GM12878 (cell line): ENCODE results near the gene NFATC2.

Source experiments
- SMAD1 ChIP-seq: fragments of 450-650 bp; IDR thresholded peaks from 2 replicates; pipeline ENCODE4 v1.6.1; 2018; ENCODE audit warnings: mild to moderate bottlenecking, low read depth; ENCODE audit not compliant: partially characterized antibody
- TCF12 ChIP-seq: IDR thresholded peaks from 2 replicates; pipeline ENCODE4 v1.6.1; 2011; ENCODE audit warnings: low read depth, mild to moderate bottlenecking, low read length
- TF ChIP-seq, protein P1 (sequence below), 3 experiments: IDR thresholded peaks in 2 of 3; conservative IDR thresholded peaks in 1 of 3; 2 replicates each; pipeline ENCODE4 v1.5.1; 2011; ENCODE audit warnings: low read depth in 3 of 3, low read length in 3 of 3, mild to moderate bottlenecking in 3 of 3, control low read depth in 2 of 3, moderate library complexity in 2 of 3, inconsistent platforms in 1 of 3, mixed read lengths in 1 of 3; ENCODE audit not compliant: control insufficient read depth in 2 of 3, insufficient read depth in 1 of 3; ENCODE audit errors: extremely low read depth in 1 of 3

DNA sequence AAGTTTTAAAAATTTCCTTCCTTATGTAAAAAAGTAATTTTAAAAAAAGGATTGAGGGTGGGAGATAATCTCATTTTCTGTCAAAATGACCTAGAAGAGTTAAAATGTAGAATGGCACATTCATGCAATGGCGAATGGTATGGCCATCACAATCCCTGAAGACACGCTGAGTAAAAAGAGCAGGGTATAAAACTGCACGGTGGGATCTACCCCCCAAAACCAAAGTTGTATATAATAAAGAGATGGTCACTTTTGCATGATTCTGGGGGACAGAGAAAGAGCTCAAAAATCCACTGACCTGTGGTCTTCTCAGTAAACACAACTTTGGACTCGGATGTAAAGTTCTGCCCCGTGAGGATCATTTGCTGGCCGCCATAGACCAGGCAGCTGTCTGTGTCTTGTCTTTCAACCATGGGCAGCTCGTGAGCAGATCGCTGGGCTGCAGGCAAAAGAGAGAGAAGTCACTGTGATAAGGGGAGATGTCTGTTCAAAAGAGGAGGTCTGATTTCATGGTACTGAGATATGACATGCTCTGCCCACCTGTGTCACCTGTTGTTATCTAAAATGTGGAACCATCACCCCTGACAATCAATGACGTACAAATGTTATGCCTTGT lies 88.2 kb downstream of the NFATC2 start:
- TF ChIP-seq, protein P1, sequence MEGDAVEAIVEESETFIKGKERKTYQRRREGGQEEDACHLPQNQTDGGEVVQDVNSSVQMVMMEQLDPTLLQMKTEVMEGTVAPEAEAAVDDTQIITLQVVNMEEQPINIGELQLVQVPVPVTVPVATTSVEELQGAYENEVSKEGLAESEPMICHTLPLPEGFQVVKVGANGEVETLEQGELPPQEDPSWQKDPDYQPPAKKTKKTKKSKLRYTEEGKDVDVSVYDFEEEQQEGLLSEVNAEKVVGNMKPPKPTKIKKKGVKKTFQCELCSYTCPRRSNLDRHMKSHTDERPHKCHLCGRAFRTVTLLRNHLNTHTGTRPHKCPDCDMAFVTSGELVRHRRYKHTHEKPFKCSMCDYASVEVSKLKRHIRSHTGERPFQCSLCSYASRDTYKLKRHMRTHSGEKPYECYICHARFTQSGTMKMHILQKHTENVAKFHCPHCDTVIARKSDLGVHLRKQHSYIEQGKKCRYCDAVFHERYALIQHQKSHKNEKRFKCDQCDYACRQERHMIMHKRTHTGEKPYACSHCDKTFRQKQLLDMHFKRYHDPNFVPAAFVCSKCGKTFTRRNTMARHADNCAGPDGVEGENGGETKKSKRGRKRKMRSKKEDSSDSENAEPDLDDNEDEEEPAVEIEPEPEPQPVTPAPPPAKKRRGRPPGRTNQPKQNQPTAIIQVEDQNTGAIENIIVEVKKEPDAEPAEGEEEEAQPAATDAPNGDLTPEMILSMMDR (IDR thresholded peaks at IDR 0.05 in 2 of 3, conservative IDR thresholded peaks at IDR 0.05 in 1 of 3; ENCODE audit: control insufficient read depth in 2 of 3, extremely low read depth in 1 of 3, insufficient read depth in 1 of 3, low read depth in 3 of 3, low read length in 3 of 3), result no peak
- TF ChIP-seq SMAD1 (no peak), TCF12 (no peak)
